IPS DF 6.9 (cell line): Measurements from ENCODE around the gene INSC.

Source experiments
- DNase-seq: peaks from one replicate; pipeline ENCODE4 v3.0.0-alpha.2; 2013; ENCODE audit warnings: low read depth, low spot score
- H3K27ac ChIP-seq: one replicate; pipeline ENCODE4 v1.5.1; 2013; ENCODE audit warnings: low read length, control low read depth
- H3K27me3 ChIP-seq: 2 replicates; pipeline ENCODE4 v1.6.1; 2013; ENCODE audit warnings: mild to moderate bottlenecking, low read length; ENCODE audit not compliant: control insufficient read depth, insufficient read depth
- H3K36me3 ChIP-seq: 2 replicates; pipeline ENCODE4 v1.6.1; 2013; ENCODE audit warnings: low read length; ENCODE audit not compliant: control insufficient read depth, insufficient read depth
- H3K4me1 ChIP-seq: 2 replicates; pipeline ENCODE4 v1.6.1; 2013; ENCODE audit warnings: low read length; ENCODE audit not compliant: control insufficient read depth, insufficient read depth
- H3K4me3 ChIP-seq: 2 replicates; pipeline ENCODE4 v1.5.1; 2013; ENCODE audit warnings: mild to moderate bottlenecking, low read length
- H3K9me3 ChIP-seq: 2 replicates; pipeline ENCODE4 v1.6.1; 2013; ENCODE audit warnings: low read length, inconsistent platforms; ENCODE audit not compliant: control insufficient read depth, insufficient read depth
- WGBS: extraction: QIAGEN DNeasy Blood & Tissue Kit; methylation state at CpG from one replicate; pipeline ENCODE4 v1.1.7; 2013; ENCODE audit warnings: mixed read lengths, missing lambda C conversion rate; ENCODE audit not compliant: insufficient read length, insufficient coverage; 5-methylcytosine and 5-hydroxymethylcytosine counted together

INSC gene

DNA sequence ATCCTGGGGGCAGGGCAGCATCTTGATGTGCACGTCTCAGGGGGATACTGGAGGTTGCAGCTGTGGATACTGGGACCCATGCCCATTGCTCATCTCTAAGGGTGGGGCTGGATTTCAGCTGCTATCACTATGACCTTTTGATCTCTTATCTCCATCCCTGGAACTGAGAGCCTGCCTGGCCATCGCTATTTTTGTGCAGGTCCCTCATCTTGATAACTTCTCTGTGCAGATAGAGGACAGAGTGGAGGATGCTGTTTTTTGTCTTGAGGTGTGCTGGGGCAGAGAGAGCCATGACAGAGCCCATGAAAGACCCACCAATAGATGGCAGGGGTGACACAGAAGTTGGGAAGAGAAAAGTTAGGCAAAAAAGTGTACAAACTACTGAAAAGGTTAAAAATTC, 5.1 kb upstream of the INSC start:
- H3K4me3 ChIP-seq, result no peak overlapping the region
- H3K9me3 ChIP-seq, result no peaks in the 10 kb centered on the region
- WGBS, result no CpG with 5 or more reads among the region's 2 CpGs
- peaks cover 6% of the 10 kb centered on the region for H3K27me3 ChIP-seq
- DNase-seq, result no peak
- peaks cover 2% of the 10 kb centered on the region; the same call in 1 of the 2 replicates for H3K4me1 ChIP-seq
- no peaks in the 10 kb centered on the region for H3K36me3 ChIP-seq
- H3K27ac ChIP-seq, result no peak overlapping the region

DNA sequence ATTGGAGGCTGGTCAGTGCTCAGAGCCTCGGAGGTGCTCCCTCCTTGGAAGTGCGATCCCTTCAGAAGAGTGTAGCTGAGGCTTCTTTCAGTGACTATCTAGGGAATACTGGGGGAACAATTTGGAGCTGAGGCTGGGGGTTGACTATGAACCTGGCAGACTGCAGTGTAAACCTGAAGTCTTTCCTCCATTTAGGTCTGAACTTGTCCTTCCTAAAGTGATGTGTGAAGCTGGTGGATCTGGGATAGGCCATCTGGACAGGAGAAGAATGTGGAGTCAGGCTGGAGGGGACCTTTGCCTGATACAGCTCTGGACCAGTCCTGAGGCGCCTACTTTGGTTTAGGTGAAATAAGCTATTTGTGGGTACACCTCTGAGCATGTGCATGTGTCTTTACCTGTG, 3.5 kb upstream of the INSC start:
- WGBS, result no CpG with 5 or more reads among the region's 3 CpGs
- no peak overlapping the region for H3K27ac ChIP-seq

DNA sequence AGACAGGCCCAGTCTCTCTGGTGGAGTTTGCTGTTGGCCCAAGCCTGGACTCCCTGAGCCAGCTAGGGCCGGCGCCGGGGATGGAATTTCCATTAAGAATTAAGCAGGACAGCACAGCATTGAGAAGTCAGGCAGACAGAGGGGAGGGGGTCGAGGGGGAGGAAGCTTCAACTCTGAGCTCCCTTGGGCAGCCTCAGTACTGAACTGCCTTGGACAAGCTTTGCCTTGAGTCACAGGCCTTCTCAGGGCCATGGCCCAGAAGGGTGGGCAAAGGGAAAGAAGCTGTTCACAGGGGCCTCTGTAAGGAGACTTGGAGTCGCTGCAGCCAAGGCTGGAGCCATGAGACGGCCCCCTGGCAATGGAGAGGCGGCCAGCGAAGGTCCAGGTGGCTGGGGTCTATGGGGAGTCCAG, 2.6 kb upstream of the INSC start:
- no CpG with 5 or more reads among the region's 8 CpGs for WGBS
- H3K27ac ChIP-seq, result no peak overlapping the region

More for the DNA sequence above, 3.5 kb upstream of the INSC start:
- H3K9me3 ChIP-seq, result no peaks in the 10 kb centered on the region
- peaks cover 14% of the 10 kb centered on the region for H3K27me3 ChIP-seq
- no peak overlapping the region for H3K4me3 ChIP-seq
- peaks cover 5% of the 10 kb centered on the region for H3K4me1 ChIP-seq
- H3K36me3 ChIP-seq, result no peaks in the 10 kb centered on the region
- no peak for DNase-seq

DNA sequence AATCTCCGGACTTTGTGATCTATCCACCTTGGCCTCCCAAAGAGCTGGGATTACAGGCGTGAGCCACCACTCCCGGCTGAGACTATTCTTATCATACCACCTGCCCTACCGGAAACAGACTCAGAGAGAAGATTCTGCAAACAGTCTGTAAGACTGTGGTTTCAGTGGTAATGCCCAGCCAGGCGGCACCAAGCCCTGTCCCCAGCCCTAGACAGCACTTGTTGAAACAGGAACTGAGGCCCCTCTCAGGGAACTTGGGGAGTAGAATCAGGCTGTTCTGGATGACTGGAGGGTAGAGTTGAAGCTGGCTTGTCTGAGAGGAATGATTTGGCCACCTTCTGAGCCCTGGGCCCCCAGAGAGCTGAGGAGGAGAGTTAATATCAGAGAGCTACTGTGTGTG, 1.3 kb upstream of the INSC start:
- no peak for DNase-seq
- H3K27me3 ChIP-seq, result peaks cover 14% of the 10 kb centered on the region
- no peak overlapping the region for H3K27ac ChIP-seq
- no CpG with 5 or more reads among the region's 5 CpGs for WGBS
- peaks cover 5% of the 10 kb centered on the region for H3K4me1 ChIP-seq
- no peaks in the 10 kb centered on the region for H3K9me3 ChIP-seq
- no peaks in the 10 kb centered on the region for H3K36me3 ChIP-seq
- H3K4me3 ChIP-seq, result no peak overlapping the region

More for the DNA sequence above, 2.6 kb upstream of the INSC start:
- no peak overlapping the region for H3K4me3 ChIP-seq
- peaks cover 14% of the 10 kb centered on the region for H3K27me3 ChIP-seq
- H3K36me3 ChIP-seq, result no peaks in the 10 kb centered on the region
- H3K4me1 ChIP-seq, result peaks cover 5% of the 10 kb centered on the region
- no peak for DNase-seq
- H3K9me3 ChIP-seq, result no peaks in the 10 kb centered on the region

DNA sequence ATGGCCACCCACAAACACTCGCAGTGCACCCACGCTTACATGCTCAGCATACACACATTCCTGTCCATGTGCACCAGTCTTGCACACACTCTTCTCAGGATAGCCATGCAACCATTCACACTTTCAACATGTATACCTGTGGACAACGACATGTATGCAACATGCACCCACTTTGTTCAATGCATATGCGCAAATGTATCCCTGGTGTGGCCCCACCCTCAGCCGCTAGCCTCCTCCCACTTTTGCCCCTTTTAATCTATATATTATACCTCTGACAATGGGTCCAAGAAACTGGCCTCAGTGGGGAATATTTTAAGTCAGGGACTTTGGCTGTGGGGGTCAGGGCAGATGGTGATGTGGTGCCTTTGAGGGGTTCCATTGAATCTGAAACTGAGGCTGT, 963 bp downstream of the INSC start:
- no CpG with 5 or more reads among the region's 5 CpGs for WGBS
- no peak for DNase-seq
- Histone ChIP-seq H3K9me3 (no peaks in the 10 kb centered on the region), H3K27ac (no peak overlapping the region), H3K4me3 (no peak overlapping the region), H3K36me3 (no peaks in the 10 kb centered on the region), H3K27me3 (peaks cover 14% of the 10 kb centered on the region), H3K4me1 (peaks cover 5% of the 10 kb centered on the region)

DNA sequence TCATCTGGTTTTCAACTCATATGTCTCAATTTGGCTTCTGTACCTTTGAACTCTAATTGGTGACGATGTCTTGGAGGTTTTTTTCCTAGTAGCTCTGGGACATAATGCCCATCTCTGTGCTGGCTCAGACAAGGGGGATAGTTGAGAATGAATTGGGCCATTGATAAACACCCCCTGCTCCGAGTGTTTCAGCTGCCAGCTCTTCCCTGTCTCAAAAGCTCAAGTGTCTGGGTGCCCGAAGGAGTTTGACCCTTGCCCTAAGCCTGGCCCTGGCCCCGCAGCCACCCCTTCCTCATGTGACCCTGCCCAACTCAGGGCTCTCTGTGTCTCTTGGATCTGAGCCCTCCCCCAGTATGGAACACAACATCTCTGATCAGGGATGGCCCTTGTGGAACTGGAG, 3.0 kb downstream of the INSC start:
- H3K27ac ChIP-seq, result no peak overlapping the region
- DNase-seq, result no peak
- H3K27me3 ChIP-seq, result peaks cover 14% of the 10 kb centered on the region
- no peaks in the 10 kb centered on the region for H3K36me3 ChIP-seq
- H3K4me3 ChIP-seq, result no peak overlapping the region
- no peaks in the 10 kb centered on the region for H3K9me3 ChIP-seq
- no CpG with 5 or more reads among the region's 4 CpGs for WGBS
- peaks cover 5% of the 10 kb centered on the region for H3K4me1 ChIP-seq

DNA sequence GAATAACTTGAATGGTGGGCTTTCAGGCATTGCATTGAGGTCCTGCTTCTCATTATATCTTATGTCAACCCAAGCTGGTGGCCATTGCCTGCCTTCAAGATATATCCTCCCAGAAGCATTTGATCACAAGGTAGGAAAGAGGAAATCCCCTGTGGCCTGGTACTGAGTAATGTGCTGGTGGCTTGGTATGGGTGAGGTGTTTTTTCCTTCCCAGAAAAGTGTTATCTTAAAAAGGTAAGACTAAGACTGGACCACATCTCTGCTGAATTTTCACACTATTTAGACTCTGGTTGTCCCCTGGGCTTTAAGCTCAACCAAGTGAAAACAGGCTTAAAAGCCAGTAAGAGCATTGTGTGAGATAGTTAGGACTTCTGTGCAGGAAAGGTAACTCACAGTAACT, 3.7 kb downstream of the INSC start:
- Histone ChIP-seq H3K27ac (no peak overlapping the region), H3K4me1 (peaks cover 5% of the 10 kb centered on the region), H3K9me3 (no peaks in the 10 kb centered on the region), H3K36me3 (no peaks in the 10 kb centered on the region), H3K27me3 (peaks cover 14% of the 10 kb centered on the region), H3K4me3 (no peak overlapping the region)
- DNase-seq, result no peak

DNA sequence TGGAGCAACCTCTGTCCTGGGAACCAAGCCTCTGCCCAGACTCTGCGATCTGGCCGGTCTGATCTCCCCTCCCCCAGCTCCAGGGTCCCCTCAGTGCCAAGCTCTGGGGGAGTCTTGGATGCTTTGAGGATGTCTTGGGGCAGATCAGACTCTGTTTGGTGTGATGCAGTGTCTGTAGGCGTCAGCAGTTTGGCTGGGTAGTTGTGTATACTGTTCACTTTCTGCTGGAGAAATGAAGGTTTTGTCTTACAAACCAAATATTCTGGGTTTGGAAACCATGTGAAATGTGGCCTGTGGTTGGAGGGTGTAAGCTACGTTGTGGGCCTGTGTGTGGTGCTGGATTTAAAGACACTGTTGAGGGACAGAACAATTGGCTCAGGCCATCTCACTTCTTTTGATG, 4.6 kb downstream of the INSC start:
- Histone ChIP-seq H3K9me3 (no peaks in the 10 kb centered on the region), H3K27ac (no peak overlapping the region), H3K4me3 (no peak overlapping the region), H3K27me3 (peaks cover 8% of the 10 kb centered on the region; the same call in 1 of the 2 replicates), H3K4me1 (peaks cover 3% of the 10 kb centered on the region), H3K36me3 (no peaks in the 10 kb centered on the region)
- DNase-seq, result no peak
- no CpG with 5 or more reads among the region's 4 CpGs for WGBS

DNA sequence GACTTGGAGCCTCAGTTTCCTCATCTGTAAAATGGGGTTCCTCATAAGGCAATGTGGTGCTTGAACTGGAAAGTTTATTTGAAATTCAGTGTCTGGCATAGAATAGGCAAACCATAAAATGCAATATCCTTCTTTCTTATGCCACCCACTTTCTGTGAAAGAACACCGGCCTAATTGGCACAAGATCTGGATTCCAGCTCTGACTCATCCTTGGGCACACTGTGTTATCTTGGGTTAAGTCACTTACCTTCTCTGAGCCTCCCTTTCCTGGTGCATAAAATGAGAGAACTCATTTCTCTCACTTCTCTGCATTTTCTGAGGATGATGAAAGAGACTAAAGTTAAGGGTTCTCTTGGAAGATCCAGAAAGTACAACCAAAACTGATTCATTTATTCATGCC, 5.1 kb downstream of the INSC start:
- H3K4me3 ChIP-seq, result no peak overlapping the region
- DNase-seq, result no peak
- no CpG with 5 or more reads among the region's 1 CpG for WGBS
- H3K27ac ChIP-seq, result no peak overlapping the region
- no peaks in the 10 kb centered on the region for H3K36me3 ChIP-seq
- peaks cover 3% of the 10 kb centered on the region for H3K4me1 ChIP-seq
- no peaks in the 10 kb centered on the region for H3K9me3 ChIP-seq
- peaks cover 8% of the 10 kb centered on the region; the same call in 1 of the 2 replicates for H3K27me3 ChIP-seq

DNA sequence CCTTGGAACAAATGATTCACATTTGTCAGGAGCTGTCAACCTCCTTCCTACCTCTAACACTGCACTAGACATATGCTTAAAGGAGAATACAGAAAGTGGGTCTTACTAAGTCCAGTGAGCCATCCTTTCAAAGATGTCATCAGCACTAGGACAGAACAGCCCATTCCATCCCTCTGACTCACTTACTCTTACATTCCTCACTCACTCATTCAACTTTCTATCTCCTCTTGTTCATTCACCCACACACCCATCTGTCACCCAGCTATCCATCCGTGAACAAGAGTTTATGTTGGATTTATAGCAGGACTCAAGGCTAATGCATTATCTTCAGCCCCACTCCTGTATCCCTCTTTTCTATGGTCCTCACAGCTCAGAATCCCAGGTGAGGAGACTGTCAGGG, 9.1 kb downstream of the INSC start:
- no peaks in the 10 kb centered on the region for H3K36me3 ChIP-seq
- H3K4me1 ChIP-seq, result no peaks in the 10 kb centered on the region
- no peak for DNase-seq
- H3K27me3 ChIP-seq, result no peaks in the 10 kb centered on the region
- H3K27ac ChIP-seq, result no peak overlapping the region
- no peak overlapping the region for H3K4me3 ChIP-seq
- WGBS, result no CpG with 5 or more reads among the region's 1 CpG
- no peaks in the 10 kb centered on the region for H3K9me3 ChIP-seq

DNA sequence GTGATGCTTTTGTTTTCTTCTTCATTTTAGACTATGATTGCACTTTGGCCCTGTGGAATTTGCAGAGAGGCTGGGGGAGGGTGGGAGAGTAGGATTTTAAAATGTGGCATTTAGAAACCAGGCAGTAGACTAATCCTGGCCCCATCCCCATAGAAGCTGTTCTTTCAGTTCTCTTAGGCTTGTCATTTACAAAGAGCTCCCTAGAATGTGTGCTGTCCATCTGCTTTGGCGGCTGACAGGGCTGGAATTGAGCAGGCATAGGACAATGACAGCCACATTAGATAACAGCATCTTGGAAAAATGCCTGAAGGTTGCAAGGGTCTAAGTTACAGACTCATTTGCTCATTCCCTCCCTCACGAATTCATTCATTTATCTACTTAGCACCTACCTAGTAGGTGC, 9.8 kb downstream of the INSC start:
- WGBS, result no CpG with 5 or more reads among the region's 2 CpGs
- H3K9me3 ChIP-seq, result no peaks in the 10 kb centered on the region
- no peaks in the 10 kb centered on the region for H3K4me1 ChIP-seq
- H3K4me3 ChIP-seq, result no peak overlapping the region
- H3K27ac ChIP-seq, result no peak overlapping the region
- H3K36me3 ChIP-seq, result no peaks in the 10 kb centered on the region
- no peak for DNase-seq
- H3K27me3 ChIP-seq, result no peaks in the 10 kb centered on the region
